Astrocyte (in vitro differentiated cells and primary cell): ENCODE data around the gene FSTL5.

Experiments
- EZH2 ChIP-seq: IDR thresholded peaks from 2 replicates; pipeline ENCODE4 v1.6.1; 2012; ENCODE audit warnings: mild to moderate bottlenecking, low read length, inconsistent platforms; ENCODE audit not compliant: insufficient read depth
- TF ChIP-seq, protein P1 (sequence below): IDR thresholded peaks from 2 replicates; pipeline ENCODE4 v1.5.1; 2011; ENCODE audit warnings: low read depth, mild to moderate bottlenecking, inconsistent platforms, low read length, moderate library complexity; ENCODE audit not compliant: insufficient read depth

DNA sequence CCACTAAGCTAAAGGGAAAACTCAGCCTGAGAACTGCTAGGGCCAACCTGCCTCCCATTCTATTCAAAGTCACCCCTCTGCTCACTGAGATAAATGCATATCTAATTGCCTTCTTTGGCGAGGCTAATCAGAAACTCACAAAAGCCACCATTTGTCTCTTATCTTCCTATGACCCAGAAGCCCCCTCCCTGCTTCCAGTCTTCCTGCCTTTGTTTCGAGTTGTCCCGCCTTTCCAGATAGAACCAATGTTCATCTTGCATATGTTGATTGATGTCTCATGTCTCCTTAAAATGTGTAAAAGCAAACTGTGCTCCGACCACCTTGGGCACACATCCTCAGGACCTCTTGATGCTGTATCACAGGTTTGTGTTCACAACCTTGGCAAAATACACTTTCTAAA lies 459.8 kb downstream of the FSTL5 start:
- TF ChIP-seq, protein P1, sequence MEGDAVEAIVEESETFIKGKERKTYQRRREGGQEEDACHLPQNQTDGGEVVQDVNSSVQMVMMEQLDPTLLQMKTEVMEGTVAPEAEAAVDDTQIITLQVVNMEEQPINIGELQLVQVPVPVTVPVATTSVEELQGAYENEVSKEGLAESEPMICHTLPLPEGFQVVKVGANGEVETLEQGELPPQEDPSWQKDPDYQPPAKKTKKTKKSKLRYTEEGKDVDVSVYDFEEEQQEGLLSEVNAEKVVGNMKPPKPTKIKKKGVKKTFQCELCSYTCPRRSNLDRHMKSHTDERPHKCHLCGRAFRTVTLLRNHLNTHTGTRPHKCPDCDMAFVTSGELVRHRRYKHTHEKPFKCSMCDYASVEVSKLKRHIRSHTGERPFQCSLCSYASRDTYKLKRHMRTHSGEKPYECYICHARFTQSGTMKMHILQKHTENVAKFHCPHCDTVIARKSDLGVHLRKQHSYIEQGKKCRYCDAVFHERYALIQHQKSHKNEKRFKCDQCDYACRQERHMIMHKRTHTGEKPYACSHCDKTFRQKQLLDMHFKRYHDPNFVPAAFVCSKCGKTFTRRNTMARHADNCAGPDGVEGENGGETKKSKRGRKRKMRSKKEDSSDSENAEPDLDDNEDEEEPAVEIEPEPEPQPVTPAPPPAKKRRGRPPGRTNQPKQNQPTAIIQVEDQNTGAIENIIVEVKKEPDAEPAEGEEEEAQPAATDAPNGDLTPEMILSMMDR = no peak
- TF ChIP-seq EZH2 = no peak
